Activated T-helper 17 cell treated with anti-CD3 and anti-CD28 coated beads, Interleukin-2, amount 50 U/mL, for 72 hours (primary cell): ENCODE data around the gene C5orf15. TPM values are rescaled to one million over a fixed set of nuclear protein-coding genes. Genes with fewer than 3 reads are reported as not detected.
"Not testable (repeated sequence)": the region's sequence is repeated elsewhere in the genome, so short reads cannot be mapped to it uniquely, and the experiment has no call there.

Experiments used
- ATAC-seq: fragments of 150-1000 bp; cut with Tn5 transposase; replicated peaks from 2 replicates; pipeline ENCODE4 v1.10.0; 2021; ENCODE audit warnings: mild to moderate bottlenecking, moderate library complexity
- H3K27ac Mint-ChIP-seq: one replicate; pipeline ENCODE4 v1.8.0; 2022; ENCODE audit warnings: mixed read lengths
- H3K27me3 Mint-ChIP-seq: one replicate; pipeline ENCODE4 v1.8.0; 2022; ENCODE audit warnings: mixed read lengths
- H3K36me3 Mint-ChIP-seq: one replicate; pipeline ENCODE4 v1.8.0; 2022; ENCODE audit warnings: low read depth, mild to moderate bottlenecking, mixed read lengths
- H3K4me1 Mint-ChIP-seq: one replicate; pipeline ENCODE4 v1.8.0; 2022; ENCODE audit warnings: mixed read lengths
- H3K4me3 Mint-ChIP-seq: one replicate; pipeline ENCODE4 v1.8.0; 2022; ENCODE audit warnings: mild to moderate bottlenecking, mixed read lengths
- H3K9me3 Mint-ChIP-seq: one replicate; pipeline ENCODE4 v1.8.0; 2022; ENCODE audit warnings: mixed read lengths
- total RNA-seq, 2 donors: library from RNA; stranded (reverse); gene quantifications; one replicate each; pipeline ENCODE4 v1.2.3, GENCODE V29; 2022

C5orf15 gene
- total RNA-seq, 2 donors from 2014 or later = 17.9 to 36.8 TPM

- Mint-ChIP-seq H3K36me3 (no peaks in the 10 kb centered on the region), H3K4me1 (peaks cover 3% of the 10 kb centered on the region), H3K9me3 (no peaks in the 10 kb centered on the region), H3K4me3 (no peak overlapping the region), H3K27me3 (peaks cover 7% of the 10 kb centered on the region), H3K27ac (no peak overlapping the region)
- ATAC-seq = no peak
Measured at GRCh38 chr5:133942614-133943474, 25.6 kb downstream of the C5orf15 start.

- Mint-ChIP-seq H3K27me3 (peaks cover 7% of the 10 kb centered on the region), H3K4me1 (peaks cover 3% of the 10 kb centered on the region), H3K36me3 (no peaks in the 10 kb centered on the region), H3K4me3 (no peak overlapping the region), H3K27ac (no peak overlapping the region), H3K9me3 (no peaks in the 10 kb centered on the region)
- no peak for ATAC-seq
Measured at GRCh38 chr5:133941456-133942196, 26.8 kb downstream of the C5orf15 start.

GRCh38 chr5:133939668-133940067, 28.8 kb downstream of the C5orf15 start:
- peaks cover 3% of the 10 kb centered on the region for H3K4me1 Mint-ChIP-seq
- H3K9me3 Mint-ChIP-seq = no peaks in the 10 kb centered on the region
- H3K4me3 Mint-ChIP-seq = no peak overlapping the region
- H3K36me3 Mint-ChIP-seq = no peaks in the 10 kb centered on the region
- H3K27ac Mint-ChIP-seq = no peak overlapping the region
- no peak for ATAC-seq
- peaks cover 7% of the 10 kb centered on the region for H3K27me3 Mint-ChIP-seq

- Mint-ChIP-seq H3K4me1 (peaks cover 3% of the 10 kb centered on the region), H3K9me3 (no peaks in the 10 kb centered on the region), H3K4me3 (no peak overlapping the region), H3K27me3 (peaks cover 4% of the 10 kb centered on the region), H3K36me3 (no peaks in the 10 kb centered on the region), H3K27ac (no peak overlapping the region)
- ATAC-seq = peak; percentile 58
Measured at GRCh38 chr5:133938929-133939328, 29.5 kb downstream of the C5orf15 start.

GRCh38 chr5:133938039-133938821, 30.2 kb downstream of the C5orf15 start:
- Mint-ChIP-seq H3K4me1 (peaks cover 3% of the 10 kb centered on the region), H3K36me3 (no peaks in the 10 kb centered on the region), H3K4me3 (no peak overlapping the region), H3K27me3 (peaks cover 4% of the 10 kb centered on the region), H3K27ac (no peak overlapping the region), H3K9me3 (no peaks in the 10 kb centered on the region)
- ATAC-seq = no peak

- not testable (repeated sequence) for H3K4me3 Mint-ChIP-seq, H3K27ac Mint-ChIP-seq, H3K4me1 Mint-ChIP-seq, H3K36me3 Mint-ChIP-seq, ATAC-seq, H3K9me3 Mint-ChIP-seq, H3K27me3 Mint-ChIP-seq
Measured at GRCh38 chr5:133937628-133938027, 30.8 kb downstream of the C5orf15 start.

- H3K27me3 Mint-ChIP-seq = peaks cover 2% of the 10 kb centered on the region
- no peak overlapping the region for H3K4me3 Mint-ChIP-seq
- peaks cover 3% of the 10 kb centered on the region for H3K4me1 Mint-ChIP-seq
- no peaks in the 10 kb centered on the region for H3K9me3 Mint-ChIP-seq
- no peak for ATAC-seq
- peak overlapping the region; percentile 46 for H3K27ac Mint-ChIP-seq
- no peaks in the 10 kb centered on the region for H3K36me3 Mint-ChIP-seq
Measured at GRCh38 chr5:133936651-133937015, 31.8 kb downstream of the C5orf15 start.

- not testable (repeated sequence) for H3K27me3 Mint-ChIP-seq, ATAC-seq, H3K36me3 Mint-ChIP-seq, H3K9me3 Mint-ChIP-seq, H3K4me1 Mint-ChIP-seq, H3K4me3 Mint-ChIP-seq, H3K27ac Mint-ChIP-seq
Measured at GRCh38 chr5:133935991-133936650, 32.3 kb downstream of the C5orf15 start.

- no peak for ATAC-seq
- Mint-ChIP-seq H3K4me1 (peaks cover 6% of the 10 kb centered on the region), H3K9me3 (no peaks in the 10 kb centered on the region), H3K27me3 (no peaks in the 10 kb centered on the region), H3K36me3 (no peaks in the 10 kb centered on the region), H3K4me3 (no peak overlapping the region), H3K27ac (no peak overlapping the region)
Measured at GRCh38 chr5:133935667-133935940, 32.8 kb downstream of the C5orf15 start.

- peak overlapping the region; percentile 69 for H3K27ac Mint-ChIP-seq
- H3K27me3 Mint-ChIP-seq = no peaks in the 10 kb centered on the region
- no peak for ATAC-seq
- H3K9me3 Mint-ChIP-seq = no peaks in the 10 kb centered on the region
- H3K36me3 Mint-ChIP-seq = no peaks in the 10 kb centered on the region
- no peak overlapping the region for H3K4me3 Mint-ChIP-seq
- peaks cover 11% of the 10 kb centered on the region for H3K4me1 Mint-ChIP-seq
Measured at GRCh38 chr5:133934822-133935666, 33.4 kb downstream of the C5orf15 start.

GRCh38 chr5:133934311-133934710, 34.1 kb downstream of the C5orf15 start:
- Mint-ChIP-seq H3K27me3 (no peaks in the 10 kb centered on the region), H3K4me3 (no peak overlapping the region), H3K4me1 (peaks cover 15% of the 10 kb centered on the region), H3K36me3 (no peaks in the 10 kb centered on the region), H3K27ac (peak overlapping the region; percentile 69), H3K9me3 (no peaks in the 10 kb centered on the region)
- no peak for ATAC-seq

- H3K27me3 Mint-ChIP-seq = no peaks in the 10 kb centered on the region
- H3K36me3 Mint-ChIP-seq = no peaks in the 10 kb centered on the region
- H3K4me1 Mint-ChIP-seq = peaks cover 20% of the 10 kb centered on the region
- H3K4me3 Mint-ChIP-seq = no peak overlapping the region
- H3K9me3 Mint-ChIP-seq = no peaks in the 10 kb centered on the region
- no peak for ATAC-seq
- peak overlapping the region; percentile 69 for H3K27ac Mint-ChIP-seq
Measured at GRCh38 chr5:133933670-133934295, 34.6 kb downstream of the C5orf15 start.

- H3K4me1 Mint-ChIP-seq = peaks cover 20% of the 10 kb centered on the region
- H3K27me3 Mint-ChIP-seq = no peaks in the 10 kb centered on the region
- H3K4me3 Mint-ChIP-seq = no peak overlapping the region
- no peaks in the 10 kb centered on the region for H3K36me3 Mint-ChIP-seq
- no peaks in the 10 kb centered on the region for H3K9me3 Mint-ChIP-seq
- no peak for ATAC-seq
- H3K27ac Mint-ChIP-seq = peak overlapping the region; percentile 41
Measured at GRCh38 chr5:133933169-133933509, 35.3 kb downstream of the C5orf15 start.
